ENCODE measurements around the gene NFYA. TPM values are rescaled to one million over a fixed set of nuclear protein-coding genes. Genes with fewer than 3 reads are reported as not detected.

The NFYA gene
- total RNA-seq, 1 experiment from 2014 or later: 34.7 TPM

DNA sequence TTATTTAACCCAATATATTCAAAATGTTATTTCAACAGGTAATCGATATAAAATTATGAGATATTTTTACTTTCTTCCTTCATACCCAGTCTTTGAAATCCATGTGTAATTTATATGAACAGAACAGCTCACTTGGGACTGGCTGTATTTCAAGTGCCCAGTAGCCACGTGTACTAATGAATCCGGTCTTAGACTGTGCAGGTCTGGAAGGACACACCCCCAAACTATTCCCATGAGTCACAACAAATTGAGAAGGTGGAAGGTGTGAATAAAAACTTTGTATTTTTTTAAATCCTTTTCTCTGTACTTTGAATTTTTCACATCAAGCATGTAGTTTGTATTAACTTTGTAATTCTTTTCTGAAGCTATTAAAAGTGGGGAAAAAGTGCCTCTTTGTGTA, 36.6 kb upstream of the NFYA start:
- H3K4me3 ChIP-seq (ENCODE audit: low read depth in 2 of 2, low read length in 2 of 2): no peak overlapping the region
- H3K27ac ChIP-seq (ENCODE audit: low read length): no peak overlapping the region
- ATAC-seq (no peak), DNase-seq (ENCODE audit: low read depth, low spot score) (no peak)
- in situ Hi-C loops (cut with HindIII; ENCODE audit: low pct_unique_long_range_greater_than_20kb, low sequenced_read_pairs): no loop called here
- CTCF ChIA-PET: no interaction called here
- BruUV-seq (replicated peaks): no TSS peak
- no peaks in the 10 kb centered on the region; the same call in 1 of the 2 replicates for H3K27me3 ChIP-seq (ENCODE audit: control insufficient read depth, insufficient read depth, low read length)
- intact Hi-C loops (cut with micrococcal nuclease; ENCODE audit: unreplicated experiment): no loop called here
- no peak for TF ChIP-seq REST (IDR thresholded peaks at IDR 0.05; ENCODE audit: insufficient read depth in 1 of 2, low read depth in 2 of 2, low read length in 1 of 2)
- TF ChIP-seq POLR2AphosphoS5 (IDR thresholded peaks at IDR 0.05; ENCODE audit: low read depth, low read length): no peak
- TF ChIP-seq SIN3A (IDR thresholded peaks at IDR 0.05; ENCODE audit: borderline replicate concordance, insufficient read depth, low read depth, low read length): no peak
- TF ChIP-seq TCF7L2 (IDR thresholded peaks at IDR 0.05; ENCODE audit: low read depth, low read length): no peak
- no peak for TF ChIP-seq CTCF (IDR thresholded peaks at IDR 0.05)
- no peaks in the 10 kb centered on the region for H3K36me3 ChIP-seq (ENCODE audit: control insufficient read depth, insufficient read depth, low read length)
- POLR2A ChIA-PET: interaction anchor here (0.7 kb wide), 1 partner anchor 135 kb away, joined by 3 read pairs; no protein-coding TSS in a partner anchor
- H3K4me1 ChIP-seq (ENCODE audit: control insufficient read depth, insufficient read depth, low read length): 0 out of 2 replicates have a peak, but pooled peaks cover 5% of the 10 kb centered on the region
- H3K9me3 ChIP-seq (ENCODE audit: control insufficient read depth, insufficient read depth, low read depth, low read length): no peaks in the 10 kb centered on the region

DNA sequence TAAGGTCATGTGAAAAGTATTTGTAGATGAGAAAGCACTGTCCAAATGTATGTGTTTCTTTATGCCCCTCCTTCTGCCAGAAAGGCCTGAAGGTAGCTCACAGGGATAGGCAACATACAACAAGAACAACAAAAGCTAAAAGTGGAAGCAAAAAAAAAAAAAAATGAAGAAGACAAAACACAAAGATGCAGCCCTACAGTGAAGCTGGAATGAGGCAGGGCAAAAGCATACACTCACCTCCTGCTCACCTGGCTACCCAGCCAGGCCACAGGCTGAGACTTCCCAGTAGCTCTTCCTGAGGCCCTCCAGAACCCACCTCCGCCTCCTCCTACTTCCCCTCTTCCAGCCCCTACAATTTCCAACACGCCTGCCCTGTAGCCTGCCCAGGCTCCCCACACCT, 36.2 kb upstream of the NFYA start:
- intact Hi-C loops (cut with micrococcal nuclease; ENCODE audit: unreplicated experiment): no loop called here
- ATAC-seq (no peak), DNase-seq (ENCODE audit: low read depth, low spot score) (no peak)
- no peaks in the 10 kb centered on the region for H3K36me3 ChIP-seq (ENCODE audit: control insufficient read depth, insufficient read depth, low read length)
- H3K4me3 ChIP-seq (ENCODE audit: low read depth in 2 of 2, low read length in 2 of 2): no peak overlapping the region
- in situ Hi-C loops (cut with HindIII; ENCODE audit: low pct_unique_long_range_greater_than_20kb, low sequenced_read_pairs): no loop called here
- CTCF ChIA-PET: interaction anchor here (0.6 kb wide), 1 partner anchor 242 kb away, joined by 4 read pairs; no protein-coding TSS in a partner anchor
- POLR2A ChIA-PET: interaction anchor here (0.7 kb wide), 1 partner anchor 135 kb away, joined by 3 read pairs; no protein-coding TSS in a partner anchor
- H3K27me3 ChIP-seq (ENCODE audit: control insufficient read depth, insufficient read depth, low read length): no peaks in the 10 kb centered on the region; the same call in 1 of the 2 replicates
- no peak for TF ChIP-seq SIN3A (IDR thresholded peaks at IDR 0.05; ENCODE audit: borderline replicate concordance, insufficient read depth, low read depth, low read length)
- TF ChIP-seq REST (IDR thresholded peaks at IDR 0.05; ENCODE audit: insufficient read depth in 1 of 2, low read depth in 2 of 2, low read length in 1 of 2): no peak
- no peak for TF ChIP-seq CTCF (IDR thresholded peaks at IDR 0.05)
- TF ChIP-seq TCF7L2 (IDR thresholded peaks at IDR 0.05; ENCODE audit: low read depth, low read length): no peak
- no peak for TF ChIP-seq POLR2AphosphoS5 (IDR thresholded peaks at IDR 0.05; ENCODE audit: low read depth, low read length)
- no peaks in the 10 kb centered on the region for H3K9me3 ChIP-seq (ENCODE audit: control insufficient read depth, insufficient read depth, low read depth, low read length)
- 0 out of 2 replicates have a peak, but pooled peaks cover 5% of the 10 kb centered on the region for H3K4me1 ChIP-seq (ENCODE audit: control insufficient read depth, insufficient read depth, low read length)
- no TSS peak for BruUV-seq (replicated peaks)
- no peak overlapping the region for H3K27ac ChIP-seq (ENCODE audit: low read length)

Data from Panc1 (cell line).